GM21619 (cell line): ENCODE measurements around the gene LMTK3.

Experiments used
- ATAC-seq: cut with Tn5 transposase; IDR thresholded peaks from one replicate; pipeline ENCODE4 v1.9.1; 2021; ENCODE audit not compliant: unreplicated experiment

LMTK3 gene

DNA sequence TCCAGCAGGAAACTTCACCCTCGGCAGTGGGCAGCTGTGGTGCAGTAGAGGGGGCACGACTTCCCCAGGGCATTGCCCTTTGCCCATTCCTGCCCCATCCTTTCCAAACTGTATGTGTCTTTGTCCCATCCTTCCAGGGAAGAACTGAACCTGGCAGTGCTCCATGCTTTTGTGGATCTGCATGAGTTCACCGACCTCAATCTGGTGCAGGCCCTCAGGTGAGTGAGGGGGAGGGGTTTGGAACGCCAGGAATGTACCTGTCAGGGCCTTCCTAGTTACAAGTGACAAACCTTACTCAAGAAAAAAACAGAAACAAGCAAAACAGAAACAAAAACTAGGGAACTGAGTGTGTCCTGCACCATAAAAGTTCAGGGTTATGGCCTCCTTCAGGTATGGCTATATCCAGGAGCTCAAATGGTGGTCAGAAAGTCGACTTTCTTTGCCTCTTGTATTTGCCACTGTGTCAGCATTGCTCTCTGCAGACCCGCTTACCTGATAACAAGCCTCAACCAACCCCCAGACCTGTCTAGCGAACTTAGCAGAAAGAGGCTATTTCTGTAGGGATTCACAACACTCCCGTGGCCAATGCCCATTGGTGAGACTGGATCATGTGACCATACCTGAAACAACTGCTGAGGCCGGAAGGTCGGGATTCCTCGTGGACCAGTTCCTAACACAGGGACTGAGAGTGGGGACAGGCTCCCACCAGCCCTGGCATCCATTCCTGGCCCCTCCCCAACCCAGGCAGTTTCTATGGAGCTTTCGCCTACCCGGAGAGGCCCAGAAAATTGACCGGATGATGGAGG, 38.3 kb downstream of the LMTK3 start:
- ATAC-seq = no peak

DNA sequence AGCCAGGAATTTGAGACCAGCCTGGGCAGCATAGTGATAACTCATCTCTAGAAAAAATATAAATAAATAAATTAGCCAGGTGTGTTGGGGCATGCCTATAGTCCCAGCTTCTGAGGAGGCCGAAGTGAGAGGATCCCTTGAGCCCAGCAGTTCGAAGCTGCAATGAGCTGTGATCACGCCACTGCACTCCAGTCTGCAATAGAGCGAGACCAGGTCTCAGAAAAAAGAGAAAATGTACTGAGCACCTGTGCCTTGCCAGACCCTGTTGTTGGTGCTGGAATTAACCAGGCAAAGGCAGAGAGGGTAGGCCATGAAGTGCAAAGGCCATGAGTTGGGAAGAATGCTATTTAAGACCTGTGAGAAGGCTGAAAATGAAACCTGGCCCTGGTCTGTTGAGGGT, 39.8 kb downstream of the LMTK3 start:
- ATAC-seq = no peak

DNA sequence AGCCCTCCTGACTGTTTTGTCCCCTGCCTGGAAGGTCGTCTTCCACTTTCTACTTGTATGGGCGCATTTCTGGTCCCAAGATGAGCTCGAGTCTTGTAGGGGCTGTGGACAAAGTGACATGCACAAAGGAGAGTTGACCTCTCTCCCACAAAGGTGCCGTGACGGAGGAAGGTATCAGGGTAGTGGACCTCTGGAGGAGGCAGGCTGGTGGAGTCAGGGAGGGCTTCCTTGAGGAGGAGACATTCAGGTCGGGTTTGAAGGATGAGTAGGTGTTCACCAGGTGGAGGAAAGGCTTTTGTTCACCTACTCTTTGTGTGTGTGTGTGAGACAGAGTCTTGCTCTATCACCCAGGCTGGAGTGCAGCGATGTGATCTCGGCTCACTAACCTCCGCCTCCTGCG, 40.8 kb downstream of the LMTK3 start:
- ATAC-seq = no peak

- no peak for ATAC-seq
Observed at GRCh38 chr19:48469934-48470680, 41.5 kb downstream of the LMTK3 start.

DNA sequence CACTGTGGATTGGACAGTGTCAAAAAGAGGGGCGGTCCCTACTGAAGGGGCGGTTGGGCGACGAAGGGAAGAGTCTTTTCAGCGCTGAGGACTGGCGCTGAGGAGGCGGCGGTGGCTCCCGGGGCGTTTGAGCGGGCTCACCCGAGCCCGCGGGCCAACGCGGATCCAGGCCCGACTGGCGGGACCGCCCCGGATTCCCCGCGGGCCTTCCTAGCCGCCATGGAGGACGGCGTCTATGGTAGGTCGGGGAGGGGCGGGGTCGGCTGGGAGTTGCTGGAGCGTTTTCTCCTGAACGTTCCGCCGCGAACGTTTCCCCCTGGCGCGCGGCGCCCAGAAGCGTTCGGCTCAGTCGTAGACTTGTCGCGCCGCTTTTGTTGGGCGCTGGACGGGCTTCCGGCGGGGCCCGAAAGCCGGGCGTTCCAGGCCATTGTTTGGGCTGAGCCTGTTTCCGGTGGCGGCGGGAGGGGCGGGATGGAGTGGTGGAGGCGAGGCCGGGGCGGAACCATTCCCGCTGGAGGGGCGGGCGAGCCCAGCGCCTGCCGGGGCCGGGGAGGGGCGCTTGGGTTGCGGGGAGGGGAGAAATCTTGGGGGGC, 42.2 kb downstream of the LMTK3 start, which contains the start of gene CYTH2:
Gene CYTH2, plus strand, starts transcription at position 81 of the 593 bp plus-strand sequence. Its CDS starts 139 bp downstream, at position 220.
- peak; percentile 17 for ATAC-seq

GRCh38 chr19:48468772-48469288, 42.8 kb downstream of the LMTK3 start:
- ATAC-seq = peak; percentile 83

DNA sequence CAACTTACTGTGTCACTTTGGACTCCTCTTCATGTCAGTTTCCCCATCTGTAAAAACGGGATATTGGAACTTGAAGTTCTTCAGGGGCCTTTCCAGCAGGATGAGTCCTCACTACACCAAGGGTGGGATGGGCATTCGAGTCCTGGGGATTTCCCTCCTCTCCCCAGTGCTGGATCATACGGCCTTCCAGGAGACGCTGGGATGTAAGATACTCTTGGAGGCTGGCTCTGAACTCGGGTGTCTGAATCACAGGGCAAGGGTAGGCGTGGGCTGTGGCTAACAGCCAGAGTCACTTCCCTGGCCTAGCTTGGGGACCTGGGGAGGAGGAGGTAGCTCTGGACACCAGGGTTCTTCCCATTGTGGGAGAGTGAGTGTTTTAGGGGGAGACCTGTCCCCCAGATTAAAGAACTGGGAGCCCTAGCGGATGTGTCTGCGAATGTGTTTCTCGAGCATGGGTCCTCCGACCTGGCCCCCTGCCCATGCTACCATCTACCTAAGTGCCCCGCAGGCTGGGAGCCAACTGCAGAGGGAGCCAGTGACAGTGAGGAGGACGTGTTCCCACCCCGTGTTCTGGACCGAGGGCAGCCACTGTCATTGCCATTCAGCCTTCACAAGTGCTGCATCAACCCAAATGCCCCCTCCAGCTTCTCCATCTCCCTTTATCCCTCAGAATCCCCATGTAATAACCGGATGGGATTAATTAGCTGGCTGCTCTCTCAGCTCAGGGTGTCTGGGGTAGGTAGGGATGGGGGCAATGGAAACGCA, 44.9 kb downstream of the LMTK3 start:
- no peak for ATAC-seq

GRCh38 chr19:48465215-48465614, 46.4 kb downstream of the LMTK3 start:
- no peak for ATAC-seq

DNA sequence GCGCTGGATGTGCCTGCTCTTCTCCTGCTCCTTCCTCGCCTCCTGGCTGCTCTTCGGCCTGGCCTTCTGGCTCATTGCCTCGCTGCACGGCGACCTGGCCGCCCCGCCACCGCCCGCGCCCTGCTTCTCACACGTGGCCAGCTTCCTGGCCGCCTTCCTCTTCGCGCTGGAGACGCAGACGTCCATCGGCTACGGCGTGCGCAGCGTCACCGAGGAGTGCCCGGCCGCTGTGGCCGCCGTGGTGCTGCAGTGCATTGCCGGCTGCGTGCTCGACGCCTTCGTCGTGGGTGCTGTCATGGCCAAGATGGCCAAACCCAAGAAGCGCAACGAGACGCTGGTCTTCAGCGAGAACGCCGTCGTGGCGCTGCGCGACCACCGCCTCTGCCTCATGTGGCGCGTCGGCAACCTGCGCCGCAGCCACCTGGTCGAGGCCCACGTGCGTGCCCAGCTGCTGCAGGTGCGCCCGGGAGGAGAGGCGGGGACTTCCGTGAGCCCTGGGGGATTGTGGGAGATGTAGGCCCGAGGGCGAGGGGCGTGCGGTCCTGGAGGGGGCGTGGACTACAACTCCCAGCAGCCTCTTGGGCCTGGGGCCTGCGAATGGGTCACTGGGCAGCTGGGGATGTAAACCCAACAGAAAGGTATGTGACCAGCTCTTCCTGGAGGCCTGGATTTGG, 49.5 kb downstream of the LMTK3 start:
- no peak for ATAC-seq

DNA sequence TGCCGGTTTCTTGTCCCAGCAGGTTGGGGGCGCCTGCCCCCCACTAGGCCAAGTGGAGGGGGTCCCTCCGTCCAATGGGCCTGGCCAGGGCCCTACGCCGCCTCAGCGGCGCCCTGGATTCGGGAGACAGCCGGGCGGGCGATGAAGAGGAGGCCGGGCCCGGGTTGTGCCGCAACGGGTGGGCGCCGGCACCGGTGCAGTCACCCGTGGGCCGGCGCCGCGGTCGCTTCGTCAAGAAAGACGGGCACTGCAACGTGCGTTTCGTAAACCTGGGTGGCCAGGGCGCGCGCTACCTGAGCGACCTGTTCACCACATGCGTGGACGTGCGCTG, 50.0 kb downstream of the LMTK3 start:
- no peak for ATAC-seq

DNA sequence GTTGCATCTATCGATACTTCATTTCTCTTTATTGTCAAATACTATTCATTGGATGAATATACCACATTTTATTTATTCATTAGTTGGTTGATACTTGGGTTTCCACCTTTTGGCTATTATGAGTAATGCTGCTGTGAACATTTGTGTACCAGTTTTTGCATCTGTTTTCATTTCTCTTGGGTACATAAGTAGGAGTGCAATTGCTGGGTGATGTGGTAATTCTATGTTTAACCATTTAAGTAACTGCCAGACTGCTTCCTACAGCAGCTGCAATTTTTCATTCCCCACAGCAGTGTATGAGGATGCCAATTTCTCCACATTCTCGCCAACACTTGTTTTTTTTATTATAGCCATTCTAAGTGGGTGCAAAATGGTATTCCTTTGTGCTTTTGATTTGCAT, 53.6 kb downstream of the LMTK3 start:
- no peak for ATAC-seq

DNA sequence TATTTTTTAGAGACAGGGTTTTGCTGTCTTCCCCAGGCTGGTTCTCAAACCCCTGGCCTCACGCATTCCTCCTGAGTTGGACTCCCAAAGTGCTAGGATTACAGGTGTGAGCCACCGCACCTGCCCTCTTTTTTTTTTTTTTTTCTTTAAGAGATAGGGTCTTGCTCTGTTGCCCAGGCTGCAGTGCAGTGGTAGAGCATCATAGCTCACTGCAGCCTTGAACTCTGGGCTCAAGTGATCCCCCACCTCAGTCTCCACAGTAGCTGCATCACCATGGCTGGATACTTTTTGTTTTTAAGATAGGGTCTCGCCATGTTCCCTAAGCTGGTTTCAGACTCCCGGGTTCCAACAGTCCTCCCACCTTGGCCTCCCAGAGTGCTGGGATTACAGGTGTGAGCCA, 54.8 kb downstream of the LMTK3 start:
- no peak for ATAC-seq

- ATAC-seq = no peak
Observed at GRCh38 chr19:48455908-48456562, 55.6 kb downstream of the LMTK3 start.

GRCh38 chr19:48455171-48455907, 56.3 kb downstream of the LMTK3 start, which contains the start of gene KCNJ14:
KCNJ14 (plus strand) TSS chr19:48455574; CDS start chr19:48461725, 6,151 bp downstream.
- ATAC-seq = no peak

DNA sequence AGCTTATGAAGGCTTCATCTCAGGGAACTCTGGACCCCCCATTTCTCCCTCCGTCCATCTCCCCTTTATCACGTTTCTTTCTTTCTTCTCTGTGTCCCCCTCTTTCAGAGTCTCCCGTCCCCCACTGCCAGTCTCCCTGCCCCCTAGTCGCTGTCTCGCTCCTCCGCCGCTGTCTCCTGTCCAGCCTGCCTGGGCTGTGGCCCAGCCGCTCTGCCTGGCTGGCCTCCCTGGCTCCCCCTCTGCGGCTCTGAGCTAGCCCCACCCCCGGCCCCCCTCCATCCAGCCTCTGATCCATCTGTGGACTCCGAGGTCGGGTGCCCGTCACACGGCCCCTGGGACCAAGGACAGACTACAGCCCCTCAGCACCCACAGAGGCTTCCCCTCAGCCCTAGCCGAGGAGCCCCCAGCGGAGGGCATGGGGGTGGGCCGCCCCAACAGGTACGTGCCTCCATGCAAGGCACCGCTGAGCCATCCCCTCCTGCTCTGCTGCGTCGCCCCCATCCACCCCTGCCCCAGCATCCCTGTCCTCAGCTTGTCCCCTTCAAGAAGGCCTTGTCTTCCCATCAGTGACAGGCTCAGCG, 57.4 kb downstream of the LMTK3 start:
- no peak for ATAC-seq

DNA sequence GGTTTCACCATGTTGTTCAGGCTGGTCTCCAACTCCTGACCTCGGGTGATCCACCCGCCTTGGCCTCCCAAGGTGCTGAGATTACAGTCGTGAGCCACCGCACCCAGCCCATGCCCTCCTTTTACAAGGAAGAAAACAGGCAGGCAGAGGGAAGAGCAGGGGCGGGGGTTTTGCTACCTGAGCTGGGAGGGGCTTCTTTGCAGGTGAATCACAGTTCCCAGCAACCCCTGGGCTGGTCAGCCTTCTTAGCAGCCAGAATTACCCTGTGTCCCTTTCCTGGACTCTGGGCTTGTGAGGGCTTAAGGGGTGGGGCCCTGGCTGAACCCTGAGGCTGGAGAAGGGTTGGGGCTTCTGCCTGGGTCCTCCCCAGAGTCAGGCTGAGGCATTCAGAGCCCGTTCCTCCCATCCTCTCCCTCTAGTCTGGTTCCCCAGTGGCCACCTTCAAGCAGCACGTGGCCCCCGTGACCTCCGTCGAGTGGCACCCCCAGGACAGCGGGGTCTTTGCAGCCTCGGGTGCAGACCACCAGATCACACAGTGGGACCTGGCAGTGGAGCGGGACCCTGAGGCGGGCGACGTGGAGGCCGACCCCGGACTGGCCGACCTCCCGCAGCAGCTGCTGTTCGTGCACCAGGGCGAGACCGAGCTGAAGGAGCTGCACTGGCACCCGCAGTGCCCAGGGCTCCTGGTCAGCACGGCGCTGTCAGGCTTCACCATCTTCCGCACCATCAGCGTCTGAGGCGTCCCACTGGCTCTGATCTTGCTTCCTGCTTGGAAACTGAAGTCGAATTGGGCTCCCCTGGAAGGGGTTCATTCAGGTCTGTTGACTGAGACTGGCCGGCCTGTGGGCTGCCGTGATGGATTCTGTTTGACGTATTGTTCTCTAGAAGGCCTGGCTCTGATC, 59.1 kb downstream of the LMTK3 start:
- ATAC-seq = no peak

- ATAC-seq = no peak
Observed at GRCh38 chr19:48451624-48452023, 60.0 kb downstream of the LMTK3 start.

DNA sequence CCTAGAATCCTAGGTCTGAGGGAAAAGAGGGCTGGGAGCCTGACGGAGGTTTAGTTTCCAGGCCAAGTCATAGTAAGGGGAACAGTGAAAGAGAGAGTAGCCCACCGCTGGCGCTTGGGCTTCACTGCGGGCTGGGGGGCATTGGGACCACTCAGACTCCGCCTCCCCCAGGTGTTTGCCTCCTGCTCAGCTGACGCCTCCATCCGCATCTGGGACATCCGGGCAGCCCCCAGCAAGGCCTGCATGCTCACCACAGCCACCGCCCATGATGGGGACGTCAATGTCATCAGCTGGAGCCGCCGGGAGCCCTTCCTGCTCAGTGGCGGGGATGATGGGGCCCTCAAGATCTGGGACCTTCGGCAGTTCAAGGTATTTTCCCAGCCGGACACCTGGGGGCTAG, 60.8 kb downstream of the LMTK3 start:
- no peak for ATAC-seq
